ENCODE results near the gene DSE.

GRCh38 chr6:116463301-116463700 lies 92.6 kb downstream of the DSE start:
- TF ChIP-seq EP300 (IDR thresholded peaks at IDR 0.05; ENCODE audit: borderline replicate concordance): no peak
- no peak for TF ChIP-seq TAF1 (IDR thresholded peaks at IDR 0.05; ENCODE audit: low read depth)
- TF ChIP-seq ZBTB7A (IDR thresholded peaks at IDR 0.05; ENCODE audit: low read depth): no peak
- TF ChIP-seq REST (IDR thresholded peaks at IDR 0.05; ENCODE audit: low read depth): no peak
- no peak for TF ChIP-seq FOXM1 (IDR thresholded peaks at IDR 0.05; ENCODE audit: borderline replicate concordance, low read depth)
- no peak for TF ChIP-seq NFIC (IDR thresholded peaks at IDR 0.05)
- no peak for TF ChIP-seq USF1 (IDR thresholded peaks at IDR 0.05)
- TF ChIP-seq MAX (IDR thresholded peaks at IDR 0.05): no peak
- no peak for TF ChIP-seq TCF12 (IDR thresholded peaks at IDR 0.05; ENCODE audit: low read depth)
- no peak for TF ChIP-seq TEAD4 (IDR thresholded peaks at IDR 0.05)
- no peak for TF ChIP-seq YY1 (IDR thresholded peaks at IDR 0.05; ENCODE audit: low read depth)
- TF ChIP-seq RAD21 (IDR thresholded peaks at IDR 0.05; ENCODE audit: low read depth): no peak
- TF ChIP-seq EGR1 (IDR thresholded peaks at IDR 0.05): no peak
